Measurements from ENCODE around the gene APBA2. TPM values are rescaled to one million over a fixed set of nuclear protein-coding genes. Genes with fewer than 3 reads are reported as not detected.

The APBA2 gene
- total and polyA plus RNA-seq, 2 of the 13 experiments (the other 11 are each of a cell fraction or from before 2014, with no cell fraction given) = 0.62 to 2.3 TPM

DNA sequence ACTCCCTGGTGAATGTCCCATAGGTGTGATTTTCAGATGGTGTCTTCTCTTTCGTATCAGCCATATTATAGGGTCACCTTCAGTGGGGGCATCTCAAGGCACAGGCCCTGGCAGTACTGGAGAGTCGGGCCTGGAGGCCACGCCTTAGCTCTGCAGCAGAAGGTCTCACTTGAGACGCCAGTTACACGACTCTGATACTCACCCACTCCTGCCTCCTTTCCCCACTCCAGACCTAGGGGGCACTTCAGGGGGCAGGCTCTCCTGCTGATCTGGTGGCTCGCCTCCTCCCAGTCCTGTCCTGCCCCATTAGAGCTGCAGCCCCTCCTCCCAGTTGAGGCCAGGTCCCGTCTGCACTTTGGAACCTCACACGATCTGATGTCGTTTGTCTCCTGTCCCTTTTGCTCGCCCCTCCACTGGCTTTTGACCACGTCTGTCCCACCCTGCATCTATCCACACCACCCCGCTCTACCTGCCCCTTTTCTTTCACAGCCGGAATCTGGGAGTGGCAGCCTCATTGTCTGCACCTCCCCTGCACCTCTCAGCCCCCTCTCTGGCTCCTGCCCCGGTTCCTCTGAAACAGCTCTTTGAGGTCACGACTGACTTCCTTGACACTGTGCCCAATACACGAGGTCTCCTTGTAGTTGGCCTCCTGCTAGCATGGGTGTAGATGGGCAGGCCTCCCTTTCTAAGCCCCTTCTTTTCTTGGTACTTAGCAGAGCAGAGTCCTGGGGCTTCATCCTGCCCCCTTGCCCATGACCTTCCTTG, 201.9 kb downstream of the APBA2 start (continued):
- no peak for TF ChIP-seq RBFOX2 (IDR thresholded peaks at IDR 0.05; ENCODE audit: low read depth, low read length)
- TF ChIP-seq ZNF496 (CRISPR knock-in tag; IDR thresholded peaks at IDR 0.05; ENCODE audit: insufficient replicate concordance) = no peak

DNA sequence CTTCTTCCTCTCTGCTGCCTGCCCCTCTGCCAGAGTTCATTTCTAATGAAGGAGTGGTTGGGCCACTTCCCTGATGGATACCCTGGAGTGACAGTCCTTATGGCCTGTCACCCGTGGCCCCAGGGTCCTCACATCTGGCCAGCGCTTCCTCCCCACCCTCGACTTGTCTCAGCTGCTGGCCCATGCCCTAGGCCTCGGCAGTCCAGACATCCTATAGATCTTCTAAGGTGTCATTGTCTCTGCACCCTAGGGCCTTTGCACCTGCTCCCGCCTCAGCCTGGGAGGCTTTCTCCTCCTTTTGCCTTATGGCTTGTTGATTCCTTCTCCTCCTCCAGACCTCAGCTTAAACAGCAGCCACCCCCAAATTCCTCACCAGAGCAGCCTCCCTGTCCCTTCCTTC, 202.9 kb downstream of the APBA2 start:
- in situ Hi-C loops (cut with HindIII; ENCODE audit: extremely low pct_ligation_motif_present, low pct_unique_long_range_greater_than_20kb) (no loop called here), intact Hi-C loops (cut with micrococcal nuclease; ENCODE audit: unreplicated experiment) (no loop called here)
- Histone ChIP-seq H4K20me1 (ENCODE audit: insufficient read depth, low read length) (no peaks in the 10 kb centered on the region), H3K36me3 (replicated peaks in 1 of 2; ENCODE audit: control insufficient read depth in 1 of 2, insufficient read depth in 2 of 2, low read length in 2 of 2) (no peaks in the 10 kb centered on the region), H3K4me1 (ENCODE audit: insufficient read depth, low read length) (no peaks in the 10 kb centered on the region), H2AFZ (ENCODE audit: low read length) (no peak overlapping the region), H3K4me2 (ENCODE audit: low read depth, low read length) (no peak overlapping the region), H3K79me2 (ENCODE audit: insufficient read depth, low read length) (no peaks in the 10 kb centered on the region), H3K9ac (ENCODE audit: insufficient read depth, low read depth, low read length) (no peak overlapping the region), H3K27ac (ENCODE audit: extremely low read length, insufficient read depth, low read length) (no peak overlapping the region), H3K27me3 (ENCODE audit: control insufficient read depth in 1 of 2, insufficient read depth in 2 of 2, low read length in 2 of 2) (no peaks in the 10 kb centered on the region), H3K4me3 (replicated peaks in 1 of 3; ENCODE audit: insufficient read depth in 1 of 3, low read depth in 2 of 3, low read length in 3 of 3) (no peak overlapping the region), H3K9me3 (ENCODE audit: low read length) (no peaks in the 10 kb centered on the region)
- CTCF ChIA-PET (ENCODE audit: low intra/inter-chr PET ratio, low total read pairs) = no interaction called here
- DNase-seq (ENCODE audit: low spot score) (no peak), ATAC-seq (no peak), FAIRE-seq (no peak)
- BruUV-seq (replicated peaks) = no TSS peak
- POLR2A ChIA-PET = no interaction called here
- no peak for TF ChIP-seq JDP2 (CRISPR knock-in tag; IDR thresholded peaks at IDR 0.05; ENCODE audit: borderline replicate concordance)
- no peak for TF ChIP-seq ZNF773 (CRISPR knock-in tag; IDR thresholded peaks at IDR 0.05; ENCODE audit: borderline replicate concordance)
- TF ChIP-seq SP5 (CRISPR knock-in tag; IDR thresholded peaks at IDR 0.05; ENCODE audit: borderline replicate concordance, low read depth) = no peak
- TF ChIP-seq SRSF9 (IDR thresholded peaks at IDR 0.05; ENCODE audit: borderline replicate concordance, insufficient read depth, low read depth, low read length, poor library complexity, severe bottlenecking) = no peak
- TF ChIP-seq CENPT (CRISPR knock-in tag; IDR thresholded peaks at IDR 0.05; ENCODE audit: low read depth) = no peak
- TF ChIP-seq, protein P1, sequence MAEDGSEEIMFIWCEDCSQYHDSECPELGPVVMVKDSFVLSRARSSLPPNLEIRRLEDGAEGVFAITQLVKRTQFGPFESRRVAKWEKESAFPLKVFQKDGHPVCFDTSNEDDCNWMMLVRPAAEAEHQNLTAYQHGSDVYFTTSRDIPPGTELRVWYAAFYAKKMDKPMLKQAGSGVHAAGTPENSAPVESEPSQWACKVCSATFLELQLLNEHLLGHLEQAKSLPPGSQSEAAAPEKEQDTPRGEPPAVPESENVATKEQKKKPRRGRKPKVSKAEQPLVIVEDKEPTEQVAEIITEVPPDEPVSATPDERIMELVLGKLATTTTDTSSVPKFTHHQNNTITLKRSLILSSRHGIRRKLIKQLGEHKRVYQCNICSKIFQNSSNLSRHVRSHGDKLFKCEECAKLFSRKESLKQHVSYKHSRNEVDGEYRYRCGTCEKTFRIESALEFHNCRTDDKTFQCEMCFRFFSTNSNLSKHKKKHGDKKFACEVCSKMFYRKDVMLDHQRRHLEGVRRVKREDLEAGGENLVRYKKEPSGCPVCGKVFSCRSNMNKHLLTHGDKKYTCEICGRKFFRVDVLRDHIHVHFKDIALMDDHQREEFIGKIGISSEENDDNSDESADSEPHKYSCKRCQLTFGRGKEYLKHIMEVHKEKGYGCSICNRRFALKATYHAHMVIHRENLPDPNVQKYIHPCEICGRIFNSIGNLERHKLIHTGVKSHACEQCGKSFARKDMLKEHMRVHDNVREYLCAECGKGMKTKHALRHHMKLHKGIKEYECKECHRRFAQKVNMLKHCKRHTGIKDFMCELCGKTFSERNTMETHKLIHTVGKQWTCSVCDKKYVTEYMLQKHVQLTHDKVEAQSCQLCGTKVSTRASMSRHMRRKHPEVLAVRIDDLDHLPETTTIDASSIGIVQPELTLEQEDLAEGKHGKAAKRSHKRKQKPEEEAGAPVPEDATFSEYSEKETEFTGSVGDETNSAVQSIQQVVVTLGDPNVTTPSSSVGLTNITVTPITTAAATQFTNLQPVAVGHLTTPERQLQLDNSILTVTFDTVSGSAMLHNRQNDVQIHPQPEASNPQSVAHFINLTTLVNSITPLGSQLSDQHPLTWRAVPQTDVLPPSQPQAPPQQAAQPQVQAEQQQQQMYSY (CRISPR knock-in tag; IDR thresholded peaks at IDR 0.05) = no peak
- 59% methylated on average over 5 of the region's 5 CpGs for WGBS (ENCODE audit: low lambda C conversion rate)

All from HepG2 (cell line).